ENCODE measurements around the gene BCLAF1.

Gene BCLAF1

DNA sequence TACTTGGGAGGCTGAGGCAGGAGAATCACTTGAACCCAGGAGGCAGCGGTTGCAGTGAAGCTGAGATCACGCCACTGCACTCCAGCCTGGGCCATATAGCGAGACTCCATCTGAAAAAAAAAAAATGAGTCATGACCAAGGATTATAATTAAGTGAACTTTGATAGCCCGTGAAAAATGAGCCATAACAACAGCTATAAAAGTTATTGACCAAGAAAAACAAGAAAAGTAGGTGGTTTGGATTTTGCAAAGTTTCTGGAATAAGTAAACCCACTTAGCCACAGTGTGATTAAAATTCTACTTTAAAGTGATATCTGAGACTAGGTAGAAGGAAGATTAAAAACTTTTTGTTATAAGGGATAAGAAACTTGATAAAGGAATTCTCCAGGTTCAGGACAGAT is 25.9 kb upstream of the BCLAF1 start:
- TF ChIP-seq, protein P1, sequence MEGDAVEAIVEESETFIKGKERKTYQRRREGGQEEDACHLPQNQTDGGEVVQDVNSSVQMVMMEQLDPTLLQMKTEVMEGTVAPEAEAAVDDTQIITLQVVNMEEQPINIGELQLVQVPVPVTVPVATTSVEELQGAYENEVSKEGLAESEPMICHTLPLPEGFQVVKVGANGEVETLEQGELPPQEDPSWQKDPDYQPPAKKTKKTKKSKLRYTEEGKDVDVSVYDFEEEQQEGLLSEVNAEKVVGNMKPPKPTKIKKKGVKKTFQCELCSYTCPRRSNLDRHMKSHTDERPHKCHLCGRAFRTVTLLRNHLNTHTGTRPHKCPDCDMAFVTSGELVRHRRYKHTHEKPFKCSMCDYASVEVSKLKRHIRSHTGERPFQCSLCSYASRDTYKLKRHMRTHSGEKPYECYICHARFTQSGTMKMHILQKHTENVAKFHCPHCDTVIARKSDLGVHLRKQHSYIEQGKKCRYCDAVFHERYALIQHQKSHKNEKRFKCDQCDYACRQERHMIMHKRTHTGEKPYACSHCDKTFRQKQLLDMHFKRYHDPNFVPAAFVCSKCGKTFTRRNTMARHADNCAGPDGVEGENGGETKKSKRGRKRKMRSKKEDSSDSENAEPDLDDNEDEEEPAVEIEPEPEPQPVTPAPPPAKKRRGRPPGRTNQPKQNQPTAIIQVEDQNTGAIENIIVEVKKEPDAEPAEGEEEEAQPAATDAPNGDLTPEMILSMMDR (IDR thresholded peaks at IDR 0.05; ENCODE audit: low read depth, low read length, poor library complexity, severe bottlenecking), result no peak
- TF ChIP-seq EZH2phosphoT487 (IDR thresholded peaks at IDR 0.05; ENCODE audit: borderline replicate concordance, low read length), result no peak
- Histone ChIP-seq H3K27ac (ENCODE audit: low read depth, low read length) (no peak overlapping the region), H3K79me2 (ENCODE audit: control insufficient read depth, low read length) (no peaks in the 10 kb centered on the region), H3K4me3 (ENCODE audit: low read length) (no peak overlapping the region), H3K9me3 (ENCODE audit: control insufficient read depth, insufficient read depth, low read length) (no peaks in the 10 kb centered on the region), H3K9me2 (replicated peaks; ENCODE audit: control insufficient read depth, low read length) (no peaks in the 10 kb centered on the region), H3K4me1 (ENCODE audit: control insufficient read depth, low read length) (no peaks in the 10 kb centered on the region), H4K20me1 (ENCODE audit: control insufficient read depth, insufficient read depth, low read depth, low read length) (no peaks in the 10 kb centered on the region), H3K4me2 (ENCODE audit: low read length) (no peak overlapping the region), H3K36me3 (ENCODE audit: control insufficient read depth, low read length) (no peaks in the 10 kb centered on the region), H3K27me3 (ENCODE audit: control insufficient read depth, low read length) (no peaks in the 10 kb centered on the region), H3F3A (ENCODE audit: control insufficient read depth, insufficient read depth) (no peaks in the 10 kb centered on the region)

DNA sequence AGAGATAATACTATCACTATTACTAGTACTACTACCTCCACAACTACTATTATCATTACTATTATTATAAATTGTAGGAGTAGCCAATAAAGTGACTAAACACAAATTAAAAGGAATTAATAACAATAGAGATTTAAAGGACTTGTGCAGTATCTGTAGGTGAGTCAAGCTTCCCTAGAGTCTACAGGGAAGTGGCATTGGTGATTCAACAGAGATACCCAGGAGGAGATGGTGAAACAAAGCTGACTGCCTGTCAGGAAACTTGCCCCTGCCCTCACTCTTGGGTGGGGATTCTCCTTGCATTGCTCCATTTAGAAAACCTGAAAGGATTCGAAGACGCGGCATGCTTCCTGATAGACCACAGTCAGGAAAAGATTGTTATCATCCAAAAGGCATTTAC is 23.3 kb upstream of the BCLAF1 start:
- H3K4me3 ChIP-seq (ENCODE audit: low read length), result no peak overlapping the region
- H3F3A ChIP-seq (ENCODE audit: control insufficient read depth, insufficient read depth), result no peaks in the 10 kb centered on the region
- H3K27ac ChIP-seq (ENCODE audit: low read depth, low read length), result no peak overlapping the region
- no peaks in the 10 kb centered on the region for H3K9me3 ChIP-seq (ENCODE audit: control insufficient read depth, insufficient read depth, low read length)
- H3K4me1 ChIP-seq (ENCODE audit: control insufficient read depth, low read length), result no peaks in the 10 kb centered on the region
- no peak overlapping the region for H3K4me2 ChIP-seq (ENCODE audit: low read length)
- H3K9me2 ChIP-seq (replicated peaks; ENCODE audit: control insufficient read depth, low read length), result no peaks in the 10 kb centered on the region
- no peaks in the 10 kb centered on the region for H3K36me3 ChIP-seq (ENCODE audit: control insufficient read depth, low read length)
- TF ChIP-seq, protein P1 (IDR thresholded peaks at IDR 0.05; ENCODE audit: low read depth, low read length, poor library complexity, severe bottlenecking), result no peak
- TF ChIP-seq EZH2phosphoT487 (IDR thresholded peaks at IDR 0.05; ENCODE audit: borderline replicate concordance, low read length), result no peak
- no peaks in the 10 kb centered on the region for H3K79me2 ChIP-seq (ENCODE audit: control insufficient read depth, low read length)
- no peaks in the 10 kb centered on the region for H3K27me3 ChIP-seq (ENCODE audit: control insufficient read depth, low read length)
- no peaks in the 10 kb centered on the region for H4K20me1 ChIP-seq (ENCODE audit: control insufficient read depth, insufficient read depth, low read depth, low read length)

DNA sequence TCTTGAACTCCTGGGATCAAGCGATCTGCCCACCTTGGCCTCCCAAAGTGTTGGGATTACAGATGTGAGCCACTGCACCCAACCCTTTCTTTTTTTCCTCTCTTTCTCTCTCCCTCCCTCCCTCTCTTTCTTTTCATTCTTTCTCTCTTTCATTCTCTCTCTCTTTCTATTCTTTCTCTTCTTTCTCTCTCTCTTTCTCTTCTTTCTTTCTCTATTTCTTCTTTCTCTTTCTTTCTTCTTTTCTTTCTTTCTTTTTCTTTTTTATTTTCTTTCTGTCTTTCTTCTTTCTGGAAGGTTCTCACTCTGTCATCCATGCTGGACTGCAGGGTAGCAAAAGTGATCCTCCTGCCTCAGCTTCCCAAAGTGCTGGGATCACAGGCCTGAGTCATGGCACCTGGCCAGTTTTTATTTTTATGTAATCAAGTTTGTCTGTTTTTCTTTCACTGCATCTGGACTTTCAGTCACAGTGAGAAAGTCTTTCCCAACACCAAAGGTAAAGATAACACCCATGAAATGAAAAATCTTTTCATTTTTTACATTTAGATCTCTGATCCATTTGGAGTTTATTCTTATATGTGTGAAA is 20.2 kb upstream of the BCLAF1 start:
- Histone ChIP-seq H3K4me1 (ENCODE audit: control insufficient read depth, low read length) (no peaks in the 10 kb centered on the region), H4K20me1 (ENCODE audit: control insufficient read depth, insufficient read depth, low read depth, low read length) (no peaks in the 10 kb centered on the region), H3K9me2 (replicated peaks; ENCODE audit: control insufficient read depth, low read length) (no peaks in the 10 kb centered on the region), H3K27me3 (ENCODE audit: control insufficient read depth, low read length) (no peaks in the 10 kb centered on the region), H3K4me2 (ENCODE audit: low read length) (no peak overlapping the region), H3F3A (ENCODE audit: control insufficient read depth, insufficient read depth) (no peaks in the 10 kb centered on the region), H3K4me3 (ENCODE audit: low read length) (no peak overlapping the region), H3K27ac (ENCODE audit: low read depth, low read length) (no peak overlapping the region), H3K9me3 (ENCODE audit: control insufficient read depth, insufficient read depth, low read length) (no peaks in the 10 kb centered on the region), H3K36me3 (ENCODE audit: control insufficient read depth, low read length) (no peaks in the 10 kb centered on the region), H3K79me2 (ENCODE audit: control insufficient read depth, low read length) (no peaks in the 10 kb centered on the region)
- TF ChIP-seq, protein P1 (IDR thresholded peaks at IDR 0.05; ENCODE audit: low read depth, low read length, poor library complexity, severe bottlenecking), result no peak
